Measurements from ENCODE around the gene COA1.
A peak's percentile ranks its signal among the peaks of the same experiment; 100 is the strongest.
"Not testable (repeated sequence)": the region's sequence is repeated elsewhere in the genome, so short reads cannot be mapped to it uniquely, and the experiment has no call there.

Gene COA1

DNA sequence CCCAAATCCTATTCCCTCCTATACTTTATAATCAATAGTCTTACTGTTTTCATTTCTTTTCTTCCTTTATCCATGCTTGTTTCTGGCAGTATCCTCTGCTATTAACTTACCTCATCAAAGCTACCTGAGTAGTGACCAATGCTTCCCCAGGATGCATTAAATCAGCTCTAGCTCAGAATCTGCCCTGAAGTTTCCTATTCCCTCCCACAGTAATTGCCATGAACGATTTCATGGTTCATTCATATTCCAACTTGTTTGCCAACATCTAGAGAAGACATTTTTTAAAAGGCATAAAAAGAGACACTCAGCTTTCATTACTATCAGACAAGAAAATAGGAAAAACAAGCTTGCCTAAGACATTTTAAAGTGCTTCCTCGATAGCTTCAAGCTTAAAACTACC, 42.3 kb downstream of the COA1 start:
- DNase-seq = no peak

DNA sequence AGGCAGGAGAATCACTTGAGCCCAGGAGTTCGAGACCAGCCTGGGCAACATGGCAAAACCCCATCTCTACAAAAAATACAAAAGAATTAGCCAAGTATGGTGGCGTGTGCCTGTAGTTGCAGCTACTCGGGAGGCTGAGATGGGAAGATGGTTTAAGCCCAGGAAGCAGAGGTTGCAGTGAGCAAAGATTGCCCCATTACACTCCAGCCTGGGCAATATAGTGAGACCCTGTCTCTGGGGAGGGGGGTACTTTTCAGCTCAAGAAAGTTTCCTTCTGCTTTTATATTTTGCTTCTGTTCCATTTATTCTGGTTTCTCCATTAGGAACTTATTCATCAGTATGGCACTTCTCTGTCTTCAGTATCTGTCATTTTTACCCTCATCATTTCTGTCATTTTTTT, 48.6 kb downstream of the COA1 start:
- no peak for DNase-seq

DNA sequence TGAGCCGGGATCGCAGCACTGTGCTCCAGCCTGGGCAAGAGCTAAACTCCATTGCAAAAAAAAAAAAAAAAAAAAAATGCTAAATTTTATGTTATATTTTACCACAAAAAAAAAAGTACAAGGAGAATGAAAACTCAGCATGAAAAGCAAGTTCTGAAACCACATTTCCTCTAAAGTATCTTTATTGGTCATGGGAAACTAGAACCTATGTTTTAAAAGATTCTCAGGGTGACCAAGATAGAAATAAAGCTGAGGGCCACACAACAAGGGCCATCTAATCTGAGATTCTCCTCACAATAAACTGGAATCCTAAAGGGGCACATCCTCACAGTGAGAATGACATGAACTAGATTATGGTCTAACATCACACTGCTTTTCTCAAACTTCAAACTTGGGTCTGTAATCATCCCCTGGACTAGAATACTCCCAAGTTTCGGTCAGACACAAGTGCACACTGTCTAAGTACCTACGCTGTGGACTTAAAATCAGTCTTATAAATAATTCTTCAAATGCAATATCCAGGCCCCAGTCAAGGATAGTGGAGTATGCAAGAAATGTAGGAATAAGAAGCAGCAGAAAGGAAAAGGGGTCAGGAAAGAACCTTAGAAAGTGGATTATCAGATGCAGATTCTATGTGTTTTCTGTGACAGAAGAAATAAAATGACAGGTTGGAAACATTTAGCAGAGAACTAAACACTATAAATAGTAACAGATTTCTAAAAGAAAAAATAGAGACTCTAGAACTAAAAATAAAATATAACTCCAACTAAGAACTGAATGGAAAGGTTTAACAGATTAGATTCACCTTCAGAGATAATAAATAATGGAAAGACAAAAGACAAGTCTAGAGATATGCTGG, 49.9 kb downstream of the COA1 start:
- DNase-seq = no peak

DNA sequence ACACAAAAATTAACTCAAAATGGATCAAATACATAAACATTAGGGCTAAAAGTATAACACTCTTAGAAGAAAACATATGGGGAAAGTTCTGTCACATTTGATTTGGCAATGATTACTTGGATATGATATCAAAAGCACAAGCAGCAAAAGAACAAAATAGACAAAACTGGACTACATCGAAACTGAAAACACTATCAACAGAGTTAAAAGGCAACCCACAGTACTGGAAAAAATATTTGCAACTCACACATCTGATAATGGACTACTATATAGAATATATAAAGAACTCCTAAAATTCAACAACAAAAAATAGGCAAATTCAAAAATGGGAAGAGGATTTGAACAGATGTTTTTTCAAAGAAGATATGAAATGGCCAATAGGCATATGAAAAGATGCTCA, 51.0 kb downstream of the COA1 start:
- DNase-seq = no peak

DNA sequence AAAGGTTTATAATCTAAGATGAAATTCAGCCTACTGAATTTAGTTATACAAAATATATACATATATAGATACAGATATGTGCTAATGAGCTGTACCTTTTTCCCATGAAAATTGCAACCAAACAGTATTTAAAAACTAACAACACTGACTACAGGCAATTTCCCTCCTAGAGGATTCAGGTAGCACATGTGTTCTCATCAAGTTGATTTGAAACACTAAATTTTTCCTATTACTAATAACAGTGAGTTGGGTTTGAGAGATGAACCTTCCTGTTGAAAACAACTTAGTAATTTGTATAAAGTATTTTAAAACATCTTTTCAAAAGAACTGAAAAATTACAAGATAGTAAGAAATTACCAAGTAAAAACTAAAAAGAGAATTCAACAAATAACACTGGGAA, 51.5 kb downstream of the COA1 start:
- DNase-seq = no peak

DNA sequence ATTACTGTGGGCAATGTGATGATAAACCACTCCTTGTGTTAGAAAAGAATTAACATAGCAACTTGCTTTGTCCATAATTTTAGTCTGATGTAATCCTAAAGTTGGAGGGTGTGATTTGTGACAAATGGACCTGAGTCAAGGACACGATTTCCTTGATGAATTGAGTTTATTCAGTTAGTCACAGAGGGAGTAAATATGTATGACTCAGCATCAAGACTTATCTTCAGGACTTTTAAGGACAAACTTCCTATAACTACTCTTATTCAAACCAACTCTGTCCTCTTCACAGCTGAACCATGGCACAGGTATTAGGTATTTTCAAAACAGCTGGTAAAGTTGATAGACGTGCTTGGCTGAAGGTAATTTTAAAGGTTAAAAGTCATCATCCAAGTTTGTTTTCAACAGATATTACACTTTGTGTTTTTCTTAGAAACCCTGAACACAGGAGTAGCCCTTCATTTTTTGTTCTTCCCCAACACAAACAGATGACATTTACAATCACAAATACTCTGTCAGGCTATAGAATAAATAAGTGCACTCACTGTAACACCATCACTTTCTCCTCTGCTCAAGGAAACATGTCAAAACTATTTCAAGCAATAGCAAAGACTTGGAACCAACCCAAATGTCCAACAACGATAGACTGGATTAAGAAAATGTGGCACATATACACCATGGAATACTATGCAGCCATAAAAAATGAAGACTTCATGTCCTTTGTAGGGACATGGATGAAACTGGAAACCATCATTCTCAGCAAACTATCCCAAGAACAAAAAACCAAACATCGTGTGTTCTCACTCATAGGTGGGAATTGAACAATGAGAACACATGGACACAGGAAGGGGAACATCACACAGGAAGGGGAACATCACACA, 54.5 kb downstream of the COA1 start:
- no peak for DNase-seq

DNA sequence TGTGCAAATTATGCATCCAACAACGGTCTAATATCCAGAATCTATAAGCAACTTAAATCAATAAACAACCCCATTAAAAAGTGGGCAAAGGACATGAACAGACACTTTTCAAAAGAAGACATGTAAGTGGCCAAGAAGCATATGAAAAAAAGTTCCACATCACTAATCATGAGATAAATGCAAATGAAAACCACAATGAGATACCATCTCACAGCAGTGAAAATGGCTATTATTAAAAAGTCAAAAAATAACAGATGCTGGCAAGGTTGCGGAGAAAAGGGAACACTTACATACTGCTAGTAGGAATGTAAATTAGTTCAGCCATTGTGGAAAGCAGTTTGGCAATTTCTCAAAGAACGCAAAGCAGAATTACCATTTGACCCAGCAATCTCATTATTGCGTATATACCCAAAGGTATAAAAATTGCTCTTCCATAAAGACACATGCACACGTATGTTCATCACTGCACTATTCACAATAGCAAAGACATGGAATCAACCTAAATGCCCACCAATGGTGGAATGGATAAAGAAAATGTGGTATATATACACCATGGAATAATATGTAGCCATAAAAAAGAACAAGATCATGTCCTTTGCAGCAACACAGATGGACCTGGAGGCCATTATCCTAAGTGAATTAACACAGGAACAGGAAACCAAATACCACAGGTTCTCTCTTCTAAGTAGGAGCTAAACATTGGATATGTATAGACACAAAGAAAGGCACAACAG, 55.9 kb downstream of the COA1 start:
- not testable (repeated sequence) for DNase-seq

DNA sequence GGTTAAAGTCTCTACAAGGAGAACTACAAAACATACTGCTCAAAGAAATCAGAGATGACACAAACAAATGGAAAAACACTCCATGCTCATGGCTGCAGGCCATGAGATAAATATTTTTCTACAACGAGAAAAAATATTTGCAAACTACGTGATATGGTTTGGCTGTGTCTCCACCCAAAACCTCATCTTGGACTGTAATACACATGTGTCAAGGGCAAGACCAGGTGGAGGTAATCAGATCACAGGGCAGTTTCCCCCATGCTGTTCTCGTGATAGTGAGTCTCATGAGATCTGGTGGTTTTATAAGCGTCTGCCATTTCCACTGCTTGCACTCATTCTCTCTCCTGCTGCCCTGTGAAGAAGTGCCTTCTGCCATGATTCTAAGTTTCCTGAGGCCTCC, 57.8 kb downstream of the COA1 start:
- DNase-seq = no peak

DNA sequence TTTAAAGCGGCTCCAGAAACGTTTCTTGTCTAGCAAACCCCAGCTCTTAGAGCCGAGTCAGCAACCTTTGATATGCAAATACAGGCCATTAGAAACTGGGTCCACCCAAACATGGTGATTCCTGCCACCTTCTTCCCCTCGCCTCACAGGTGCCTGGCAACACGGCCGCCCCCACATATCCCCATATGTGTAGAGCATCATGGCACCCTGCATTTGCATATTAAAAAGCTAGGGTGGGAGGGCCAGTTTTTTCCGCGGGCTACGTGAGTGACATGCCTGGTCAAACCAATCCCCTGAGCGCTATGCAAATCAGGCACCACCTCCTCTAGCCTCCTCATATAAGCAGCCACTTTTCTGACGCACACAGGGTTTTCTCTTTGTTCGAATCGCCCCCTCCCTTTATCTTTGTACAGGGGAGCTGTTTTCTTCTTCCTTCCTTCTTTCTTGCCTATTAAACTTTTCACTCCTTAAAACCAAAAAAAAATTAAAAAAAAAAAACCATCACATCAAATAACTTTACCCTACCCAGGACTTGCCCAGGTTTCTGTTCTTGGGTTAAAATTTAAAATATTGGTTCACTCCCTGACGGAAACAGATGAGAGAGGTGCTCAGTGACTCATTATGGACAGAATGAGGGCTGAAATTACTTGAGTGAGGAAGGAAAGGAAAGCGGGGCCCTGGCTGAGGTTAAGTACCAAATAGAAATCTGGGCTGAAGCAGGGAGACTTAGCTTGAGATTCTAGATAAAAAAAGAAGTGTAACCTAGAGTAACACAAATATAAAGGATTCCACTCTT, 59.8 kb downstream of the COA1 start:
- DNase-seq = peak; percentile 50

DNA sequence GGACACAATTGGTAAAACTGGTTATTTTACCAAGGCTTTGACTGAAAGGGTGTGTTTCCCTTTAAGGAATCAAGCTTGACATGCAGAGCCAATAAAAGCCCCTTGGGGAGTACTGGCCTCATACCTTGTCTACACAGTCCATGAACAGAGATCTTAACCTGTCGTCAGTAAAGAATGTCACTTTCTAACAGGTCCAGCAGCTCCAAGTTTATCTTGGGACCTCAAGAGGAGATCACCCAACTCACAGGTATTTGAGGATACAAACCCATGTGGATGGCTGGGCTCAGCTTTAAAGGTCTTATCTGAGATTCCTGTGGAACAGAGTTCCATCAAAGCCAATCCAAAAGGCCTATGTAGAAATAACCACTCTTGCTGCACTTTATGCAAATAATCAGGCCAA, 61.3 kb downstream of the COA1 start:
- DNase-seq = no peak

DNA sequence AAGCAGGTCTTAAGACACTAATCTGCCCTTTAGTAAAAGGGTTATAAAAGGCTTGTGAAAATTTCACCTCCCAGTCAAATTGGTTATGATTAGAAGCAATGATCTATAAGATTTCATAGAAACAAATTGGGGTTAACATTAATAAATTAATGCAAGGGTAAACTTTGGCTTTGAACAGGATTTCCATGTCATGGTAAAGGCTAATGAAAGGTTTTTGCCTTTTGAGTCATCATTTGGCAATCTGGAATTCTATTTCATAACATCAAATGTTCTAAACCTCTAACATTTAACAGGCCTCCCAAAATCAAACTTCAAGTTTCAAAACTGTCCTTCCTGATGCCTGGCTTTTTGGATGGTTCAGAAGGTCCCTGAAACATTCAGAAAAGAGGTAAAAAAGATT, 62.4 kb downstream of the COA1 start:
- no peak for DNase-seq

DNA sequence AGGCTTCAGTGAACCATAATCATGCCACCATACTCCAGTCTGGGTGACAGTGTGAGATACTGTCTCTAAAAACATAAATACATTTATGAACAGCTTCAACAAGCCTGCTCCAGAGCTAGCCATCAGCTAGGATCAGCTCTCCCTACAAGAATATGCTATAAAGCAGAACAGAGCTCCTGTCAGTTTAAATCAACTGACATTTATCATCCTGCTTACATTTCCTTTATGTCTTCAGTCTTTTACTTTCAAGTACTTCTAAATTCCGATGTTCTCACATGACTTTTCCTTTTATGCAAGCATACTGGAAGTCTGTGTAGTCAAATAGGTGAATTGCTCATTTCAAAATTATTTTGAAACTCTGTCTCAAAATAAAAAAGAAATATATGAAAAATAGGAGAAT, 64.6 kb downstream of the COA1 start:
- no peak for DNase-seq

DNA sequence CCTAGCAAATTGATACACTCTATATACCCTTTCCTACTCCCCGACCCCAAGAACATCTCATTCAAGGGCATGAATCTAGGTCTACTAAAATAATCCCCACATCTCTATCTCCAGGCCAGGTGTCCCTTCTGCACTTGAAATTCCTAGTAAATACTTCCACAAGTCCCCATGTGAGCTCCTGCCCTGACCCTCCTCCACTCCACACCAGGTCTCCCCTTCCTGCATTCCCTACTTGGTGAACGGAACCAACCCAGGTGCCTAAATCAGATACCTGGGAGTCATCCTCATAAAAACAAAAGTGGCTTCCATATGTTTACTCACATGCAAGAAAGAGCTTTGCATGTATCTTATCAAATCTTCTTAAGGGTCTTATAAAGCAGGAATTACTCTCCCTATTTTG, 69.2 kb downstream of the COA1 start:
- no peak for DNase-seq

DNA sequence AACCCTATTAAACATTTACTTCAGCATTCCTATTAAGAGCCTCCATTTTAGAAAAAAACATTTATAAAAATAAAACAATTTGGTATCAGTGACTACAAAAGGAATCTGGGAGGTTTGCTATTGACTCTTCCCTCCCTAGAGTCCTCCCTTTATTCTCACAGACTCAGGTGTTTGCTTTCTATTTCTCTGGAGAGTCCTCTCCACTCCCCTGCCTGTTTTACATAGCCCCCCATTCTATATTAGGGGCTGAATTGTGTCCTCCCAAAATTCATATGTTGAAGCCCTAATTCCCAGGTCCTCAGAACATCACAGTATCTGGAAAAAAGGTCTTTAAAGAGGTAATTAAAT, 69.8 kb downstream of the COA1 start:
- DNase-seq = no peak

DNA sequence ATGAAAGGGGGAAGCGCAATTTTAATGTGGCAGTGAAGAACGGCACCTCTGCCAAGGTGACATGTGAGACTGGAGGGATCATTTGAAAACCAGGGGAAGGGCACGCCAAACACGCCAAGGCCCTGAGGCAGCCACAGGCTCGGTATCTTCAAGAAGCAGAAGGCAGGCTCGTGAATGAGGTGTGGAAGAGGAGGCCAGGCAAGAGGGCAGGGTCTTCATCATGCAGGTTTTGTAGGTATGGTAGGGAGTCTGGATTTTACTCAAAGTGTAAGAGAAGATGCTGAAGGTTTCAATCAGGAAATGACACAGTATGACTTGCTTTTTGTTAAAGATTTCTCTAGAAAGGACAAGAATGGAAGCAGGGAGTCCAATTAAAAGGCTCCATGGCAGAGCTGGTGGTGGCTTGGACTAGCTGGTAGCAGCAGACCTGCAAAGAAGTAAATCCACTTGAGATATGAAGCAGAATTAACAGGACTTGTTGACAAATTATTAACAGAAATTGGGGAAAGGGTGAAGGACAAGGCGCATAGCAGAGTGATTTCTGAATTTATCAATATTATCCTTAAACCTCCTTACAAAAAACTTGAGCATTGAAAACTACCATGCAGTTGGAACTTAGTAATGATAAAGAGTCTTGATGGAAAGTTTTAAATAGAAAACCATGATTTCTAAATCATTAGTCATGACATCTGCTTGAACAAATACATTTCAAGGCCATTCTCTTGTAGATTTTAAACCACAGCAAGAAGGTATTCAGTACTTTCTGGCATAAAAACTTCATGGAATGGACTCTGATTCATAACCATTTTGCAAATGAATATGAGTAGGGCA, 70.4 kb downstream of the COA1 start:
- no peak for DNase-seq

DNA sequence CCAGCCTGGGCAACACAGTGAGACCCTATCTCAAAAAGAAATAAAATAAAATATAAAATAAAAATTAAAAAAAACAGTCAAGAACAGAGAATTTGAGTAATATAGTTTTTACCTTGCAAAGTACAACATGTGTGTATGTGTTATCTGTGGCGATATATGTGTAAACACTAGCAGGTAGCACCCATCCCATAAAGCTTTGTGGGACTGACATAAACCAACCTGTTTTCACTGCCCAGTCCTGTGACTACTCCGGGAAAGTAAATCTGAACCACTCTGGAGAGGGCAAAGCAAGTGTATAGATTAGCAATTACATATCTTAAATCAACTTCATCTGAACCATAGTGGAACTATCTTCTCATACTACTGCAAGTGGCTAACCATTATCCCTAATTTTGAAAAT, 72.3 kb downstream of the COA1 start:
- no peak for DNase-seq

DNA sequence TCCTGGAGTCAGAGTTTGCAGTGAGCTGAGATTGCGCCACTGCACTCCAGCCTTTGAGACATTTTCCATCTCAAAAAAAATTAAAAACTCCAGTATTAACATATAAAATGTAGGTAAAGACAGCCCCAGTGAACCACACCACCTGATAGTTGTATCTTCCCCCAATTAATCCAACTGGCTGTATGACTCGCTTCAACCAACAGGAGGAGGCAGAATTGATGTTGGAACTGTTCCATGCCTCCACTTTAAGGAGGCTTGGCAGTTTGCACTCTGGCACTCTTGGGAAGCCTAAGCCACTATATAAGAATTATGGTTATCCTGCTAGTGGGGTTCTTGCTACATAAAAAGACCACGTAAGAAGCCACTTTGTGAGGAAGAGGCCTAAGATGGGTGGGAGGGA, 73.7 kb downstream of the COA1 start:
- DNase-seq = no peak

DNA sequence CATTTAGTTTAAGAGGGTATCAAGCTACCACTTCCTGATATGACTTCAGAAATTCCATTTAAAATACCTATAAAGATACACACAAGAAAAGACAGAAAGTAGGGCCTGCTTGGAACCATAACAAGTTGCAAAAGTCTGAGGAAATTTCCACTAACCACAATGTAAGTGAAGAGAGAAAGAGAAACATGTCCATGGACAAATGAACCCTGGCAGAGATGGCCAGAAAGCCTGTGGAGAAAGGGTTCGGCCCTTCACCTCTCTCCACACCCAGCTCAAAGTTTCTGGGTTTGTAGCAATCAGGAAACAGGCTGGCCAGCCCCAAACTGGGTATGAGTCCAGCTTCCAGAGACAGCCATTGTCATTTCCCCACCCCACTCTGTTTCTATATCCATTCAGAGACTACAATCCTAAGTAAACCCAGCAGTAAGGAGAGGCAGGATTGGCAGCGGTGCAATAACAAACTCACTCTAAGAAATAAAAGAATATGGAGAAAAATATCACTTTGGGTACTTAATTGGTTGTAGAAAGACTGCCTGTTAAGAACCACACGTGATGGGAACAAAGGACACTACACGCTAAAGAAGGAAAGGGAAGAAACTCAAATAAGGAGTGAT, 75.3 kb downstream of the COA1 start:
- no peak for DNase-seq

DNA sequence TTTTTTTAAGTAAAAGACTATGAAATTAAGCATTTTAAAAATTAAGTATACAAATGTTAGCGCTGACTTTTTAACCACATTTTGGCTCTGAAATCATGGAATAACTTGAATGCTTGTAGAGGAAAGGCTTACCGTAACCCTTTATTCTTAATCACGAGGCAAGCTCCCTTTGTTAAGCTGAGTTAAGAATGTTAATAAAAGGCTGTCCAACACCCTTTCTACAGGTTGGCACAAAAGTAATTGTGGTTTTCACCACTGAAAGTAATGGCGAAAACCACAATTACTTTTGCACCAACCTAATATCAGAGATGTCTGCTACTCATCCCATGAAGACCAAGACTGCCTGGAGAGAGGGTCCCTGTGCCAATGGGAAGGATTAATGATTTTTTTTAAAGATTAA, 75.9 kb downstream of the COA1 start:
- DNase-seq = no peak

DNA sequence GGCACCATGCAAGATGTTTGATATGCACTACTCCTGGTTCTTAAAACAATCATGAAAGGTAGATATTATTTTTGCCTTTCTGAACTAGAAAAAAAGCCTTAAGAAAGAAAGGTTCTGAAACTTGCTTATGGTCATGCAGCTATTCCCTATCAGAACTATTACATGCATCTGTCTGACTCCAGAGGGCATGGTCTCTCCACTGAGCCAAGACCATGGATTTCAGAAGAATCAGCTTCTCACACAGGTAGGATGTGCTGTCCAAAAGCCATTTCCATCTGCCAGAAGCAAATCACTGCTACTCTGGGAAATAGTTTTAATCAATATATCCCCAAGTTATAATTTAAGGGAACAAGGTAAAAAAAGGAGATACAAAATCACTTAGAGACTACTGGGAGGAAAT, 77.0 kb downstream of the COA1 start:
- no peak for DNase-seq

DNA sequence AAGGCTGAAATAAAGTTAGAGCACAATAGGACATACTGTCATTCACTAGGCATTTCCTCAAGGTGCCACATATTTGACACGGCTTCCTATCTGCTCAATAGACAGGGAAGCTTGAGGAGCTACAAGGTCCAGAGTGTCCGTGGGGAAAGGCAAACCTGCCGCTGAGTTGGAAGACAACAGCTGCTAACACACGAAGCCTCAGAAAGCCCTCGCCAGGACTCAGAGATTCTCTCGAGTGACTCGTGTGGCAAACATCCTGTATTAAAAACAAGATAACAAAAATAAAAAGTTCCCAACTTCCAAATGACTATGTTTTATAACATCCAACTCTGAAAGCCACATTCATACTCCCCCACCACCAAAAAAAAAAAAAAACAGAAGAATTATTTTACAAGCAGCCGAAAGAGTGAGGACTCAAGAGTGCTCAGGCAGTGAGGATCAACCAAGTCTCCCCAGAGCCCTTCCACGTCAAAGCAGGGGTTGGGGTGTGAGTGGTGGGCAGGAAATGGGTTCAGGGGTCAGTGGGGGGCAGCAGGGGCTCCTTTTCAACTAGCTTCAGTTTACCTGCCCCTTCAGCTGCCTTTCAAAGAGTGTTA, 78.8 kb downstream of the COA1 start:
- no peak for DNase-seq
